ENCODE results near the gene KRT71. TPM values are rescaled to one million over a fixed set of nuclear protein-coding genes. Genes with fewer than 3 reads are reported as not detected.

Gene KRT71
- polyA plus RNA-seq, 1 experiment: not detected

DNA sequence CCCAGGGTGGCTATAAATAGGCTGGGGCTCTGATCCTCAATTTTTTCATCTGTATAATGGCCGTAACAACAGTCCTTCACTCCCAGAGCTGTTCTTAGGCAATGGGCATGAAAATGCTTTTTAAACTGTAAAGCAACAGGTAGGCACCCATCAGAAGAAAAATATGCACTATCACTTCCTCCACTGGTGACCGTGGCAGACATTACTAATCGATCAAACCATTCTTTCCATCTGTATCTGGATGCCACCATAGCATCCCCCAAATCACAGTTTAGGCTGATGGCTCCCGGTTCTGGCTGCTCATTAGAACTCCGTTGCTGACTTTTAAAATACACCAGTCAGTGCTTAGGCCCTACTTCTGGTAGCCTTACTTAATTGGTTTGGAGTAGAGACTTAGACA is 11.2 kb downstream of the KRT71 start:
- H3K36me3 ChIP-seq (ENCODE audit: control insufficient read depth, insufficient read depth, low read length): no peaks in the 10 kb centered on the region
- no peak overlapping the region for H3K4me3 ChIP-seq (ENCODE audit: low read depth, low read length)
- peaks cover 8% of the 10 kb centered on the region for H3K27me3 ChIP-seq (ENCODE audit: control insufficient read depth, insufficient read depth, low read length)
- DNase-seq (ENCODE audit: low read depth): no peak
- TF ChIP-seq, protein P1, sequence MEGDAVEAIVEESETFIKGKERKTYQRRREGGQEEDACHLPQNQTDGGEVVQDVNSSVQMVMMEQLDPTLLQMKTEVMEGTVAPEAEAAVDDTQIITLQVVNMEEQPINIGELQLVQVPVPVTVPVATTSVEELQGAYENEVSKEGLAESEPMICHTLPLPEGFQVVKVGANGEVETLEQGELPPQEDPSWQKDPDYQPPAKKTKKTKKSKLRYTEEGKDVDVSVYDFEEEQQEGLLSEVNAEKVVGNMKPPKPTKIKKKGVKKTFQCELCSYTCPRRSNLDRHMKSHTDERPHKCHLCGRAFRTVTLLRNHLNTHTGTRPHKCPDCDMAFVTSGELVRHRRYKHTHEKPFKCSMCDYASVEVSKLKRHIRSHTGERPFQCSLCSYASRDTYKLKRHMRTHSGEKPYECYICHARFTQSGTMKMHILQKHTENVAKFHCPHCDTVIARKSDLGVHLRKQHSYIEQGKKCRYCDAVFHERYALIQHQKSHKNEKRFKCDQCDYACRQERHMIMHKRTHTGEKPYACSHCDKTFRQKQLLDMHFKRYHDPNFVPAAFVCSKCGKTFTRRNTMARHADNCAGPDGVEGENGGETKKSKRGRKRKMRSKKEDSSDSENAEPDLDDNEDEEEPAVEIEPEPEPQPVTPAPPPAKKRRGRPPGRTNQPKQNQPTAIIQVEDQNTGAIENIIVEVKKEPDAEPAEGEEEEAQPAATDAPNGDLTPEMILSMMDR (IDR thresholded peaks at IDR 0.05; ENCODE audit: insufficient read depth, low read depth, low read length): no peak
- CTCF ChIA-PET: interaction anchor here (1.2 kb wide), 1 partner anchor 324 kb away, joined by 3 read pairs; no protein-coding TSS in a partner anchor
- POLR2A ChIA-PET: no interaction called here

DNA sequence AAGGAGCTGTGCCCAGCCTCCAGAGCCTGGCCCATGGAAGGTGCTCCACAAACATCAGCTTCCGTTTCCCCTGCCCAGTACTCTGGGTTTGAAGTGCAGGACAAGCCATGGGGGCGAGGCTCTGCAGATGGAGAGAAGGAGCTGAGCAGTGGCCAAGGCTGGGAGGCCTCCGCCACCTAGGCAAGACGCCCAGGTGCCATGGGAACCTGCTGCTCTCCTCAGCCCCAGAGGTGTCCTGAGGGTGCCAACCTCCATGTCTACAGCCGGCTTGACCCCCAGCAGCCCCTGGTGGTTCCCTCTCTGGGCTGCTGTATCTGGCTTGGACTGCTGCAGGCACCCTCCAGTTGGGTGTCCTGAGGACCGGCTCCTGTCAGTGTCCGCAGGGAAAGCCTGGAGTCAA is 12.4 kb downstream of the KRT71 start:
- no peaks in the 10 kb centered on the region for H3K36me3 ChIP-seq (ENCODE audit: control insufficient read depth, insufficient read depth, low read length)
- DNase-seq (ENCODE audit: low read depth): no peak
- H3K4me3 ChIP-seq (ENCODE audit: low read depth, low read length): no peak overlapping the region
- TF ChIP-seq, protein P1 (IDR thresholded peaks at IDR 0.05; ENCODE audit: insufficient read depth, low read depth, low read length): no peak
- peaks cover 8% of the 10 kb centered on the region for H3K27me3 ChIP-seq (ENCODE audit: control insufficient read depth, insufficient read depth, low read length)
- ChIA-PET POLR2A (no interaction called here), CTCF (interaction anchor here (2.2 kb wide), 1 partner anchor 12 kb away, joined by 6 read pairs; the partner anchor contains the start of gene KRT71)

DNA sequence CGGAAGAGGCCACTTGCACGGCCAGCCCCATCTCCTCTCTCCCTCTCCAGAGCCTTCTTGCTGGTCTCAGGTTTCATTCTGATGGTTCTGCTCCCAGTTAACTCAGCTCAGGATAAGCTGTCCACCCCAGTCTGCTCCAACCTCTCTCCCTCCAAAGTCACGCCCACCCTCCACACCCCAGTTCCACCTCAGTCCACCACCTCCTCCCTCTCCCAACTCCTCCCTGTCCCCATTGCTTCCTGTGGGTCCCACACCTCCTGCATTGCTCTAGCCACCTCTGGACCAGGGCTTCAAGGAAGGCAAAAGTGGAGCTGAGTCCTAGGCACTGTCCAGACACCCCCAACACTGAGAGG is 13.1 kb downstream of the KRT71 start:
- no peak overlapping the region for H3K4me3 ChIP-seq (ENCODE audit: low read depth, low read length)
- POLR2A ChIA-PET: no interaction called here
- no peaks in the 10 kb centered on the region for H3K36me3 ChIP-seq (ENCODE audit: control insufficient read depth, insufficient read depth, low read length)
- DNase-seq (ENCODE audit: low read depth): no peak
- H3K27me3 ChIP-seq (ENCODE audit: control insufficient read depth, insufficient read depth, low read length): peaks cover 6% of the 10 kb centered on the region
- CTCF ChIA-PET: interaction anchor here (0.6 to 2.2 kb wide), 5 partner anchors 12 to 340 kb away, joined by 3 to 6 read pairs (median 3); partner anchors contain the start of gene KRT71
- TF ChIP-seq, protein P1 (IDR thresholded peaks at IDR 0.05; ENCODE audit: insufficient read depth, low read depth, low read length): no peak

DNA sequence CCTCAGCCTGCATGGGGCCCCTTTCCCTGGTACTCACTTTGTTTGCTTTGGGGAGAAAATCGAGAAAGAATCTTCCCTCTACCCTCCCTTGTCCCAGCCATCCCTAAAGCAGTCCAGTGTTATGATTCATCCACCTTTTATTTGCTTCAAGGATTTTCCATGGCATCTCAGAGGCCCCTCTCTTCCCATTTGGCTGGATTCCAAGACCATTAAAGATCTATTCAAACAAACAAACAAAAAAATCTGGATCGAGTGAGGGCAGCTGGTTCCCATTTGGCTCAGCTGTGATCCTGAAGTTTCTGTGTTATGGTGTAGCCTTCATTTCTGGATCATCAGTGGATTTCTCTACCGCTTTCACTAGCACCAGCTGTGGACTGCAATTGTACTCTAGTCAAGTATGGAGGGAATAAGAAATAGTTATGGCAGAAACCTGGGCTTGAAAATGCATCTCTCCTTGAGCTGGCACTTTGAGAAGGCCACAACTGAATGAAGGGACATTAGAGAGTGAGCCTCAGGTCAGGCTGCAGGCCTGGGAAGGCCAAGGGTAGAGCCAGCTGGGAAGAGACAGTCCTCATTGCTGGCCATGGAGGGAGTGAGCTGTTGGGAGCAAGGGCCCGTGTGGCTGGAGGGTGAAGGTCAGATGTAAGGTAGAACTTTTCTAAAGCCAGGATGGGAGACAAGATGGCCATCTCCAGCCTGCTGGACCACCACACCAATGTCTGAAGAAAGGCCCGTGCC is 13.7 kb downstream of the KRT71 start:
- TF ChIP-seq, protein P1 (IDR thresholded peaks at IDR 0.05; ENCODE audit: insufficient read depth, low read depth, low read length): no peak
- peak; percentile 77 for DNase-seq (ENCODE audit: low read depth)
- CTCF ChIA-PET: interaction anchor here (0.6 to 2.2 kb wide), 7 partner anchors 13 to 341 kb away, joined by 3 to 6 read pairs (median 3); partner anchors contain the start of gene KRT71
- Histone ChIP-seq H3K36me3 (ENCODE audit: control insufficient read depth, insufficient read depth, low read length) (no peaks in the 10 kb centered on the region), H3K27me3 (ENCODE audit: control insufficient read depth, insufficient read depth, low read length) (peaks cover 5% of the 10 kb centered on the region), H3K4me3 (ENCODE audit: low read depth, low read length) (no peak overlapping the region)
- POLR2A ChIA-PET: no interaction called here

DNA sequence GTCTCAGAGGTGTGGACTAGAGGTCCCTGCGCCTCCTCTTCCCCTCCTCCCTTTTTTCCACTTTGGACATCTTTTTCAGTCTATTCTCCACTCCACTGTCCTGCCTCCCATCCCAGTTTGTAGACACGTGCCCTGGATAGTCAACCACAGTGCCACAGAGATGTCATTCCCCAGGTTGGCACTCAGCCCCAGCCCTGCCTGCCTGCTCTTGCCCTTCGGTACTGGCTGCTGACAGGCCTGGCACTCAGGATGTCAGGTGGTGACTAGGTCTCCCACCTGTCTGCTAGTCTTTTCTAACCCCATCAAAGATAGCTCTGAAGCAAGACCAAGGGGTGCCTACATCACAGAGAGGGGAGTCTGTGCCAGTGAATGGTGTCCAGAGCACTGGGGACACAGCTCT is 15.8 kb downstream of the KRT71 start:
- no peak for DNase-seq (ENCODE audit: low read depth)
- ChIA-PET CTCF (no interaction called here), POLR2A (no interaction called here)
- H3K4me3 ChIP-seq (ENCODE audit: low read depth, low read length): no peak overlapping the region
- TF ChIP-seq, protein P1 (IDR thresholded peaks at IDR 0.05; ENCODE audit: insufficient read depth, low read depth, low read length): no peak
- H3K36me3 ChIP-seq (ENCODE audit: control insufficient read depth, insufficient read depth, low read length): no peaks in the 10 kb centered on the region
- H3K27me3 ChIP-seq (ENCODE audit: control insufficient read depth, insufficient read depth, low read length): no peaks in the 10 kb centered on the region; the same call in 1 of the 2 replicates

All from BJ (cell line).